Esophagus muscularis mucosa (tissue), 4 donors: ENCODE data around the gene ADISSP. TPM values are rescaled to one million over a fixed set of nuclear protein-coding genes. Genes with fewer than 3 reads are reported as not detected.

ENCODE experiments used
- DNase-seq: peaks from one replicate; pipeline ENCODE4 v3.0.0-alpha.2; 2017; ENCODE audit errors: extremely low spot score
- H3K27ac ChIP-seq, 4 donors: fragments of 200-600 bp; sonication (generic); replicated peaks in 1 of 4; 1 replicate in 3 of 4; 2 replicates in 1 of 4; pipeline ENCODE4 v1.5.1; 2016 to 2019; ENCODE audit warnings: mild to moderate bottlenecking in 1 of 4
- H3K27me3 ChIP-seq, 4 donors: fragments of 200-600 bp; sonication (generic); one replicate each; pipeline versions ENCODE4 v1.5.1 to v1.6.0; 2016 to 2019
- H3K36me3 ChIP-seq, 4 donors: fragments of 200-600 bp; sonication (generic); one replicate each; pipeline ENCODE4 v1.5.1; 2016 to 2019
- H3K4me1 ChIP-seq, 4 donors: fragments of 200-600 bp; sonication (generic); one replicate each; pipeline ENCODE4 v1.5.1; 2016 to 2019
- H3K4me3 ChIP-seq, 4 donors: fragments of 200-600 bp; sonication (generic); 1 replicate in 2 of 4; 2 replicates in 2 of 4; pipeline ENCODE4 v1.5.1; 2016 to 2019; ENCODE audit warnings: mild to moderate bottlenecking in 4 of 4, moderate library complexity in 1 of 4
- H3K9me3 ChIP-seq, 4 donors: fragments of 200-600 bp; sonication (generic); 1 replicate in 3 of 4; 2 replicates in 1 of 4; pipeline ENCODE4 v1.5.1; 2016 to 2019
- CTCF ChIP-seq, 3 experiments: fragments of 200-600 bp in 2 of 3; fragments of 450-650 bp in 1 of 3; sonication (generic) in 2 of 3; IDR thresholded peaks; one replicate each; pipeline ENCODE4 v1.5.1; 2017 to 2019; ENCODE audit warnings: antibody characterized with exemption in 3 of 3, mild to moderate bottlenecking in 2 of 3, moderate library complexity in 1 of 3
- EP300 ChIP-seq: sonication (generic); formaldehyde crosslinking; IDR thresholded peaks from one replicate; pipeline ENCODE4 v1.6.1; 2017; ENCODE audit warnings: antibody characterized with exemption
- POLR2A ChIP-seq: fragments of 450-650 bp; IDR thresholded peaks from one replicate; pipeline ENCODE4 v1.6.1; 2017; ENCODE audit warnings: antibody characterized with exemption, moderate library complexity, mild to moderate bottlenecking, low read depth
- POLR2AphosphoS5 ChIP-seq, 2 donors: sonication (generic); formaldehyde crosslinking; IDR thresholded peaks; one replicate each; pipeline ENCODE4 v1.6.1; 2017; ENCODE audit warnings: antibody characterized with exemption in 2 of 2
- WGBS: methylation state at CpG from one replicate; pipeline ENCODE4 v1.1.5; 2018; 5-methylcytosine and 5-hydroxymethylcytosine counted together
- intact Hi-C: fragments of 100-400 bp; cut with DNase I; formaldehyde crosslinking; loops from one replicate; pipeline ENCODE4 v1.15.1; 2023
- total RNA-seq, 4 donors: library from RNA; depleted of rRNA; stranded (reverse); fragments of >200 nt; gene quantifications; one replicate each; pipeline versions ENCODE4 v1.1.0 to v1.2.1, GENCODE V29; 2016

The ADISSP gene
- total RNA-seq, 4 donors from 2014 or later = 56.5 to 96.1 (median 73.6) TPM

- no peaks in the 10 kb centered on the region for H3K9me3 ChIP-seq
- peaks cover 0 to 13% (median 0%) of the 10 kb centered on the region in 4 donors for H3K27me3 ChIP-seq
- 62% methylated on average over 12 of the region's 13 CpGs for WGBS
- peaks cover 0 to 80% (median 54%) of the 10 kb centered on the region in 4 donors for H3K36me3 ChIP-seq
- no peak overlapping the region for H3K27ac ChIP-seq
- H3K4me3 ChIP-seq = peak overlapping the region; percentile 35 to 47 (median 44)
- DNase-seq = no peak
- H3K4me1 ChIP-seq = peaks cover 31 to 51% (median 35%) of the 10 kb centered on the region in 4 donors
- intact Hi-C loops = no loop called here
- TF ChIP-seq CTCF (IDR thresholded peaks at IDR 0.05) (no peak), POLR2A (no peak), POLR2AphosphoS5 (IDR thresholded peaks at IDR 0.05) (no peak), EP300 (no peak)
These were observed 15.2 kb downstream of the ADISSP start for GRCh38 chr20:3752386-3752759.

- Histone ChIP-seq H3K4me3 (peak overlapping the region; percentile 35 to 47 (median 44)), H3K27me3 (peaks cover 0 to 13% (median 0%) of the 10 kb centered on the region in 4 donors), H3K36me3 (peaks cover 0 to 75% (median 54%) of the 10 kb centered on the region in 4 donors), H3K27ac (no peak overlapping the region), H3K9me3 (no peaks in the 10 kb centered on the region), H3K4me1 (peaks cover 31 to 46% (median 35%) of the 10 kb centered on the region in 4 donors)
- TF ChIP-seq CTCF (IDR thresholded peaks at IDR 0.05) = no peak
- no peak for TF ChIP-seq EP300
- TF ChIP-seq POLR2AphosphoS5 (IDR thresholded peaks at IDR 0.05) = no peak
- no peak for TF ChIP-seq POLR2A
- no peak for DNase-seq
- intact Hi-C loops = no loop called here
- WGBS = 61% methylated on average over 41 of the region's 95 CpGs
These were observed 15.7 kb downstream of the ADISSP start for GRCh38 chr20:3751675-3752385.

GRCh38 chr20:3751305-3751674, 16.3 kb downstream of the ADISSP start:
- no peak for DNase-seq
- no peak for TF ChIP-seq POLR2A
- Histone ChIP-seq H3K27ac (no peak overlapping the region), H3K4me1 (peaks cover 31 to 45% (median 35%) of the 10 kb centered on the region in 4 donors), H3K27me3 (peaks cover 0 to 13% (median 0%) of the 10 kb centered on the region in 4 donors), H3K36me3 (peaks cover 0 to 71% (median 56%) of the 10 kb centered on the region in 4 donors), H3K9me3 (no peaks in the 10 kb centered on the region), H3K4me3 (peak overlapping the region; percentile 35 to 47 (median 44))
- WGBS = 87% methylated on average over 23 of the region's 31 CpGs
- intact Hi-C loops = no loop called here

- H3K27ac ChIP-seq = no peak overlapping the region
- peaks cover 0 to 71% (median 52%) of the 10 kb centered on the region in 4 donors for H3K36me3 ChIP-seq
- H3K4me3 ChIP-seq = peak overlapping the region in 3 of 4 donors; percentile 7 to 23 (median 14)
- DNase-seq = no peak
- no peak for TF ChIP-seq POLR2AphosphoS5 (IDR thresholded peaks at IDR 0.05)
- TF ChIP-seq POLR2A = no peak
- no peak for TF ChIP-seq EP300
- TF ChIP-seq CTCF (IDR thresholded peaks at IDR 0.05) = peak; percentile 53 to 69 (median 55)
- 66% methylated on average over 19 of the region's 72 CpGs for WGBS
- H3K4me1 ChIP-seq = peaks cover 31 to 50% (median 37%) of the 10 kb centered on the region in 4 donors
- intact Hi-C loops = no loop called here
- H3K27me3 ChIP-seq = peaks cover 0 to 23% (median 0%) of the 10 kb centered on the region in 4 donors
- no peaks in the 10 kb centered on the region for H3K9me3 ChIP-seq
These were observed 17.6 kb downstream of the ADISSP start for GRCh38 chr20:3749689-3750531.
